Fibroblast of upper back skin (primary cell): ENCODE data around the gene REL.
"Not testable (repeated sequence)": the region's sequence is repeated elsewhere in the genome, so short reads cannot be mapped to it uniquely, and the experiment has no call there.

ENCODE experiments used
- DNase-seq: peaks from one replicate; pipeline ENCODE4 v3.0.0-alpha.2; 2013

REL gene

DNA sequence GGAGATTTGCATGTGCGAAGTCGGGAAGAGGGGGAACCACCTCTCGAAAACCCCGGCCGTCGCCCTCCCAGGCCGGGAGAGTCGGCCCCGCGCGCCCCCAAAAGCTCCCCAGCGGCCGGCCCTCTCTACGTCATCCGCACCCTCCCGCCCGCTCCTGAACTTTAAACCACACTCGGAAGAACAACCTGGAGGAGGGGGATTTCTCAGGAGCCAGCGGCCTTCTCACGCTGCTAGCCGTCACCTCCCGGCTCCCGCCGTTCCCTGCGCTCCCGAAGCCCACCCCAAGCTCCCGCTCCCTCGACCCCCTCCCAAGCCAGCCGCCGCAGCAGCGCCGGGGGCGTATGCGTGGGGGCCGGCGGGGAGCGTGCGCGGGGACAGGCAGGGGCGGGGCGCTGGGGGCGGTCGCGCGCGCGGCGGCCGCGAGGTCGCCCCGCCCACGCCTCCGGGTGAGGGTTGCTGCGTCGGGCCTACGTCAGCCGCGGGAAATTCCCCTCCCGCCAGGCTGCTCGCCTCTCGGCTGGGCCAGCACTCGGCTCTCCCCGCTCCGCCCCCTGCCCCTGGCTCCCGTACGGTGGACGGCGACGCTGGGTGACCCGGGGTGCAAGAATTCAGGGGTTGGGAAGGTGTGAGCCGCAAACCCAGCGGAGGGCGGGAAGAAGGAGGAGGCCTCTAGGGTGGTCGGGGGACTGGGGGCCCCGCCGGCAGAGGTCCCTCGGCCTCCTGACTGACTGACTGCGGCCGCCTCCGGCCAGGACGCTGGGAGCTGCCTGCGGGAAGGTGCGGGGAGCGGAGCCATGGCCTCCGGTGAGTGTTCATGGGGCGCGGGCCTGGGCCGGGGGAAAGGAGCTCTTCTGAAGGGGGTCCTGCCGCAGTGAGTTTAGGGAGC is at the start of gene REL:
REL (plus strand) TSS at position 528 of the 886 bp plus-strand sequence; CDS start at position 795, 267 bp downstream.
- peak; percentile 84 for DNase-seq

- no peak for DNase-seq
Observed at GRCh38 chr2:60831921-60832320, 49.5 kb upstream of the REL start.

- no peak for DNase-seq
Observed at GRCh38 chr2:60832621-60833020, 48.8 kb upstream of the REL start.

DNA sequence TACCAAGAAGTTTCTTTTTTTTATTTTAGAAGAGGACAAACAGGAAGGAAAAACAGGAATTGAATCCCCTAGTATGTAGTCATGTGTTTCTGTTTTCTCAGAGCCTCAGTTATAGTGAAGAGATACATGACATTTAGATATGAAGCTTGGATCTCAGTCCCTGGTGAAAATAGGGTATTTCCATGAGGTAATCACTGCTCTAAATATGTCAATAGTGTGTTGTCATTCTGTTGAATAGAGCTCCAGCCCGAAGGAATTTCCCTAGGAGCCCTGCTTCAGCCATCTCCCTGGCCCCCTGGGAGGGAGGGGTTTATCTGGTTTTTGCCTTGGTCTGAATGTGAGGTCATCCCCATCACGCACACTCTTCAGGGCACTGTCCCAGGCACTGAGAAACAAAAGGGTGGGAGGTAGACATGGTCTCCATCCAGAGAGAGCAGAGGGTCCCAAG is 47.1 kb upstream of the REL start:
- DNase-seq: no peak

DNA sequence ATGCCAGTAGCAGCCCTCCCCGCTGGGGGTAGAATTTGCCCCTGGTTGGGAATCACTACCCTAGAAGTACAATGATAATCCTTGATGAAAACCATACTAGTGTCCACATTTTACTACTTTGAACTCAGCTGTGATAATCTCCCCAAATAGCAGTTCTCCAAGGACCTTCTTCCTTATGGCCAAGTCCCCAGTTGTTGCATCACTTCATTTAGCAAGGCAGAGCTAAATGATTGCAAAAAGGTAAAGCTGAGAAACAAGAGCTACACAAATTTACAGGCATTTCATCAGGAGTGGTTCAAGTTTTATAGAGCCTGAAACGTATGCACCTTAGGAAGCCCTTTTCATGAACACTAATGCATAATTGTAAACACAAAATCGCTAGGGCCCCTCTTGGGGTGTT is 44.9 kb upstream of the REL start:
- DNase-seq: no peak

- no peak for DNase-seq
Observed at GRCh38 chr2:60837123-60837522, 44.3 kb upstream of the REL start.

DNA sequence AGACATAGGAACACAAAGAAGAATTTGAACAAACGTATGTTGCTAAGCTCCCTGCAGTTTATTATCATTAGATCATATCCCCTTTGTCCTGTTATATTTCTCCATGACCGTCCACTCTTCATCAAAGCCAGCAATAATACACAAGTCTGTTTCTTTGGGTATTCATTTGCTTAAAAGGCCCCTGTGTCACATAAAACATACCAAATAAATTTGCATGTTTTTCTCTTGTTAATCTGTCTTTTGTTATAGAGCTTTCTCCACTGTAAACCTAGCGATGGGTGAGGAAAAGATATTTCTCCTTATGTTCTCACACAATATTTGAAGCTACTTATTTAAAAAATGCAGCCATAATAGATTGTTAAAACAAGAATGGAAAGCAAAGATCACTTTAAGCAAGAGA is 42.9 kb upstream of the REL start:
- no peak for DNase-seq

- DNase-seq: no peak
Observed at GRCh38 chr2:60839126-60839813, 42.1 kb upstream of the REL start.

DNA sequence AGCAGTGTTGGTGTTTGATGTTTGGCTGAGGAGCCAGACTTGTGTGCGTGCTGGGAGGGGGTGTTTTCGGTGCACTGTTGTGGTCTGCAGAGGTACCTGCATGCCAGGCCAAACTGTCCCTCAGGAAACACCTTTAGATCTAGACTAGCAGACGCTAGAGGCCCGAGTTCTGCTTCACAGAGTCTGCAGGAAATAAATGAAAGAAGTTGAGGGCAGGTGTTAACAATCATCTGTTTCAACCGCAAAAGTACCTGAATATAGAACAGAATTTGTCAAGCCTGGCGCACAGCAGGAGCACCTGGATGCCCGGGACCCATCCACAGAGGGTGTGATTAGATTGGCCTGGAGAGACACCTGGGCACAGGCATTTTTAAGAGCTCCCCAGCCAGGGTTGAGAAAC is 40.5 kb upstream of the REL start:
- DNase-seq: no peak

- no peak for DNase-seq
Observed at GRCh38 chr2:60843006-60843405, 38.4 kb upstream of the REL start.

GRCh38 chr2:60844105-60844504 is 37.3 kb upstream of the REL start:
- no peak for DNase-seq

DNA sequence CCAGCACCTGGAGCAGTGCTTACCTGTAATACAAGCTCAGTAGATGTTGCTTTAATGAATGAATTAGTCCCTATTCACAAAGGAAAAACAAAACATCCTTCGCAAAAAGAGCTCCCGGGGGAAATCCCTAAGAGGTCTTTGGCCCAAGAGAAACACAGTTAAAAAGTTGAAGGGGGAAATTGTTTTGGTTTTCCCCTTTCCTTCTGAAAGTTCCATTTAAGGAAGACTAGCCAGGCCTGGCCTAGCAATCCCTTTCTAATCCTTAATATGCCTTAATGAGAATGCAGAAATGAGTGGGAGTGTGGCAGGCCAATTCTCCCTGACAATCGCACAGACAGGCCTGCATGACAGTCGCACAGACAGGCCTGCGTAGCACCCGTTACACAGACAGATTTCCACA is 33.5 kb upstream of the REL start:
- no peak for DNase-seq

GRCh38 chr2:60849187-60849586 is 32.2 kb upstream of the REL start:
- peak; percentile 3 for DNase-seq

DNA sequence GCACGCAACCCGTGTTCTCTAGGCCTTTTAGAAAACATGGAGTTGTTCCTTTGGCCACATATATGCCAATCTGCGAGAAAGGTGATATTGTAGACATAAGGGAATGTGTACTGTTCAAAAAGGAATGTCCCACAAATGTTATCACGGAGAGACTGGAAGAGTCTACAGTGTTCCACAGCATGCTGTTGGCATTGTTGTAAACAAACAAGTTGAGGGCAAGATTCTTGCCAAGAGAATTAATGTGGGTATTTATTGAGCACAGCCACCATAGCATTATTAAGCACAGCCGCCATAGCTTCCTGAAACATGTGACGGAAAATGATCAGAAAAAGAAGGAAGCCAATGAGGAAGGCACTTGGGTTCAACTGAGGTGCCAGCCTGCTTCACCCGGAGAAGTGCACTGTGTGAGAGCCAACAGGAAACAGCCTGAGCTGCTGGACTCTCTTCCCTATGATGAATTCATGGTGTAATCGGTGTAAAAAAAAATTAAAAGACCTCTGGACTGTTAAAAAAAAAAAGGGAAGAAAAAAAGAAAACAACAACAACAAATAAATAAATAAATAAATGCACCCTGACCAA is 29.0 kb upstream of the REL start:
- DNase-seq: no peak

- DNase-seq: no peak
Observed at GRCh38 chr2:60853531-60853930, 27.8 kb upstream of the REL start.

DNA sequence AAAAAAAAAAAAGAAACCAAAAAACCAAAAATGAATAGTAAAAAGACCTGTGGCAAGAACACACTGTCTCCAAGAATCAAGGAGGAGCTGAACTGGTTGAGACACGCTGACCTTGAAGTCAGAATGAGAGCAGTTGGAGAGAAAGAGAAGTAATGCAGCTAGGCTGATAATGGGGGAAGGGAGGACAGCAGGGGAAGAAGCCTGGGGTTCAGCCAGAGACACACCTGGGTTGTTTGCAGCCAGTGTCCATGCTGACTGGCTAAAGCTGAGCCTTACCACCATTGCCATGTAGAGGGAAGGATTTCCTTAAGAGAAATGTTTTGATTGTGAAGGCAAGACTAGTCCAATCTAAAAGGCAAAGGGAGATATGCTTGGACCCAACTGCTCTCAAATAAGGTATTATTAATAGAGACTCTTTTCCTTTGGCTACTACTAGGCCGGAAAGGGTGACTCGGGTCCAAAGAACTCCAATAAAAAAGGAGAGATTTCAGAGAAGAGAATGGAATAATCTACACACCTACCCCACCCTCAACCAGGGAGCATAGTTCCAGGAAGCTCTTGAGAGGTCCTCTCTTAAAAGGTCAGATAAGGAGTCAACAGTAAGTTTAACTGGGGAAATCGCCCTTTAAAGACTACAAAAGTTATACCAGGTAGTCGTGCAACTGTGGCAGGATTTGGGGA is 25.2 kb upstream of the REL start:
- DNase-seq: no peak

GRCh38 chr2:60857056-60857455 is 24.3 kb upstream of the REL start:
- DNase-seq: no peak

GRCh38 chr2:60858897-60859311 is 22.5 kb upstream of the REL start:
- DNase-seq: no peak

GRCh38 chr2:60861736-60862135 is 19.6 kb upstream of the REL start:
- DNase-seq: no peak

DNA sequence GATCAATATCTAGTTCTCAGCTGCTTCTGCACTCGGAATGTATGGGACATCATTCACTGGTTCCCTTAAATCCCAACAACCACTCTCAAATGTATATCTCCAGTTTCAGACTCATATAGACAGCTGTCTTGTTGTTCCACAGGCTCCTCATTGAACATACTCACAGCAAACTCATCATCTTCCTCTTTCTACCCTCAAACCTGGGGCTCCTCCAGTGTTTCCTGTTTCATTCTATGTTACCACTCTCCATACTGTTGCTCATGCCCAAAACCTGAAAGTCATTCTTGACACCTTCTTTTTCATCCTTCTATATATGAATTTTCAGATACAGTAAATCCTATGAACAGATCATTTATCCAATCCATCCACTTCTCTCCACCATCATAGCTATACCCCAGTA is 18.7 kb upstream of the REL start:
- DNase-seq: no peak

DNA sequence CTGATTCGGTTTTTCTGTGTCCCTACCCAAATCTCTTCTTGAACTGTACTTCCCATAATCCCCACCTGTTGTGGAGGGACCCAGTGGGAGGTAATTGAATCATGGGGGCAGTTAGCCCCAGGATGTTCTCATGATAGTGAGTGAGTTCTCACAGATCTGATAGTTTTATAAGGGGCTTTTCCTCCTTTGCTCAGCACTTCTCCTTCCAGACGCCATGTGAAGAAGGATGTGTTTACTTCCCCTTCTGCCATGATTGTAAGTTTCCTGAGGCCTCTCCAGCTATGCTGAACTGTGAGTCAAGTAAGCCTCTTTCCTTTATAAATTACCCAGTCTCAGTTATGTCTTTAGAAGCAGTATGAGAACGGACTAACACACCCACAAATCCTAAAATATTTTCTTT is 16.0 kb upstream of the REL start:
- DNase-seq: not testable (repeated sequence)

DNA sequence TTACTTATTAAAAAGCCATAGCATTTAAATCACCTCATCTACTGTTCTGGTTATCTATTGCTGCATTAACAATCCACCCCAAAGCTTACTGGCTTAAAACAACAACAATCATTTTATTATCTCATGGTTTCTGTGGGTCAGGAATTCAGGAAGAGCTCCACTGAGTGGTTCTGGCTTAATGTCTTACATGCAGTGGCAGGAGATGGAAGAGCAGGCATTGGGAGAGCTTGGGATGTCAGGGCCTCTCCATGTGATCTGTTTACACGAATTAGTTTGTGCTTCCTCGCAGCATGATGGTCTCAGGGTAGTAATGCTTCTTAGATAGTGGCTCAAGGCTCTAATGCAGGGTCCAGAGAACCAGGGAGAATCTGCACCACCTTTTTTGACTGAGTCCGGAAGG is 14.4 kb upstream of the REL start:
- DNase-seq: no peak

DNA sequence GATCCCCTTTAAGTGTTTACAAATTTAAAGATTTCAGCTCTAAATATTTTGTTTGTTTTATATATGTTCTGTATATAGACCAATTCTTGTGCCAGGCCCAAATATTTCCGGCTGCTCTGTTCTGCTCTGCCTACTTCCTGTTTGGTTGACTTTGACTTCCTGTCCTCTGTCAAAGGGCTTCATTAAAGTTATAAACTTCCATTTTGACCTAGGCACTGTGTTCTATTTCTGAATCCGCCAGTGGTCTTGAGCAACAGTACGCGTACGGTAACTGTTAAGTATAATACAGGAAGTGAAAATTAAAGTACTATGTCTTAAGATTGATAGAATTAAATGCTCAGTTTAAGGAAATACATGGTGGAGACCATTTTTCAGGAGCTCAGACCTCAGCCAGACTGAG is 13.5 kb upstream of the REL start:
- DNase-seq: no peak
